Measurements from ENCODE around the gene EFNA3. TPM values are rescaled to one million over a fixed set of nuclear protein-coding genes. Genes with fewer than 3 reads are reported as not detected.
A peak's percentile ranks its signal among the peaks of the same experiment; 100 is the strongest.

Gene EFNA3
- total RNA-seq, 4 donors from 2014 or later = 3.4 to 7.9 (median 7.2) TPM

DNA sequence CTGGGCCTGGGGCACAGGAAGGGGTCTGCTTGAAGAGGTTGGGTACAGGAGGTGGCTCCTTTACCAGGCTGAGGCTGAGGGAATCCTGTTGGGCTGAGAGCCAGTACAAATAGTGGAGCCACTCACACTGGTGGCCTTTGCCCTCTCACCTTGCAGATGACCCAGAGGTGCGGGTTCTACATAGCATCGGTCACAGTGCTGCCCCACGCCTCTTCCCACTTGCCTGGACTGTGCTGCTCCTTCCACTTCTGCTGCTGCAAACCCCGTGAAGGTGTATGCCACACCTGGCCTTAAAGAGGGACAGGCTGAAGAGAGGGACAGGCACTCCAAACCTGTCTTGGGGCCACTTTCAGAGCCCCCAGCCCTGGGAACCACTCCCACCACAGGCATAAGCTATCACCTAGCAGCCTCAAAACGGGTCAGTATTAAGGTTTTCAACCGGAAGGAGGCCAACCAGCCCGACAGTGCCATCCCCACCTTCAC lies 55.2 kb downstream of the EFNA3 start:
- Histone ChIP-seq H3K9me3 (no peaks in the 10 kb centered on the region), H3K27ac (peak overlapping the region; percentile 96 to 100 (median 100)), H3K4me3 (no peak overlapping the region), H3K36me3 (peaks cover 0 to 23% (median 6%) of the 10 kb centered on the region in 4 donors), H3K27me3 (no peaks in the 10 kb centered on the region), H3K4me1 (peaks cover 10 to 86% (median 61%) of the 10 kb centered on the region in 4 donors)
- WGBS, 2 donors (ENCODE audit: low coverage in 1 of 2) = 63% methylated on average over 6 of the region's 7 CpGs; no CpG with 5 or more reads in 1 of the 2 donors
- intact Hi-C loops (cut with DNase I; ENCODE audit: low total_unique reads) = no loop called here
- TF ChIP-seq POLR2AphosphoS5 (IDR thresholded peaks at IDR 0.05) (no peak), EP300 (IDR thresholded peaks at IDR 0.05; ENCODE audit: low read depth) (no peak), POLR2A (IDR thresholded peaks at IDR 0.05) (no peak)
- TF ChIP-seq, protein P1, sequence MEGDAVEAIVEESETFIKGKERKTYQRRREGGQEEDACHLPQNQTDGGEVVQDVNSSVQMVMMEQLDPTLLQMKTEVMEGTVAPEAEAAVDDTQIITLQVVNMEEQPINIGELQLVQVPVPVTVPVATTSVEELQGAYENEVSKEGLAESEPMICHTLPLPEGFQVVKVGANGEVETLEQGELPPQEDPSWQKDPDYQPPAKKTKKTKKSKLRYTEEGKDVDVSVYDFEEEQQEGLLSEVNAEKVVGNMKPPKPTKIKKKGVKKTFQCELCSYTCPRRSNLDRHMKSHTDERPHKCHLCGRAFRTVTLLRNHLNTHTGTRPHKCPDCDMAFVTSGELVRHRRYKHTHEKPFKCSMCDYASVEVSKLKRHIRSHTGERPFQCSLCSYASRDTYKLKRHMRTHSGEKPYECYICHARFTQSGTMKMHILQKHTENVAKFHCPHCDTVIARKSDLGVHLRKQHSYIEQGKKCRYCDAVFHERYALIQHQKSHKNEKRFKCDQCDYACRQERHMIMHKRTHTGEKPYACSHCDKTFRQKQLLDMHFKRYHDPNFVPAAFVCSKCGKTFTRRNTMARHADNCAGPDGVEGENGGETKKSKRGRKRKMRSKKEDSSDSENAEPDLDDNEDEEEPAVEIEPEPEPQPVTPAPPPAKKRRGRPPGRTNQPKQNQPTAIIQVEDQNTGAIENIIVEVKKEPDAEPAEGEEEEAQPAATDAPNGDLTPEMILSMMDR (IDR thresholded peaks at IDR 0.05) = no peak
- in situ Hi-C loops (cut with MboI; ENCODE audit: low pct_ligation_motif_present in 1 of 4, low pct_unique_long_range_greater_than_20kb in 1 of 4, low sequenced_read_pairs in 3 of 4) = no loop called here
- DNase-seq = no peak

GRCh38 chr1:155134322-155134721 lies 55.7 kb downstream of the EFNA3 start:
- Histone ChIP-seq H3K4me3 (peak overlapping the region in 1 of 4 donors; percentile 60), H3K9me3 (no peaks in the 10 kb centered on the region), H3K27ac (peak overlapping the region; percentile 96 to 100 (median 100)), H3K4me1 (peaks cover 12 to 88% (median 63%) of the 10 kb centered on the region in 4 donors), H3K27me3 (no peaks in the 10 kb centered on the region), H3K36me3 (peaks cover 0 to 23% (median 6%) of the 10 kb centered on the region in 4 donors)
- in situ Hi-C loops (cut with MboI; ENCODE audit: low pct_ligation_motif_present in 1 of 4, low pct_unique_long_range_greater_than_20kb in 1 of 4, low sequenced_read_pairs in 3 of 4) = no loop called here
- TF ChIP-seq EP300 (IDR thresholded peaks at IDR 0.05; ENCODE audit: low read depth) = no peak
- no peak for TF ChIP-seq POLR2A (IDR thresholded peaks at IDR 0.05)
- TF ChIP-seq POLR2AphosphoS5 (IDR thresholded peaks at IDR 0.05) = no peak
- TF ChIP-seq, protein P1 (IDR thresholded peaks at IDR 0.05) = no peak
- intact Hi-C loops (cut with DNase I; ENCODE audit: low total_unique reads) = no loop called here
- WGBS, 2 donors (ENCODE audit: low coverage in 1 of 2) = 45% methylated on average over 1 of the region's 1 CpG; no CpG with 5 or more reads in 1 of the 2 donors
- no peak for DNase-seq

DNA sequence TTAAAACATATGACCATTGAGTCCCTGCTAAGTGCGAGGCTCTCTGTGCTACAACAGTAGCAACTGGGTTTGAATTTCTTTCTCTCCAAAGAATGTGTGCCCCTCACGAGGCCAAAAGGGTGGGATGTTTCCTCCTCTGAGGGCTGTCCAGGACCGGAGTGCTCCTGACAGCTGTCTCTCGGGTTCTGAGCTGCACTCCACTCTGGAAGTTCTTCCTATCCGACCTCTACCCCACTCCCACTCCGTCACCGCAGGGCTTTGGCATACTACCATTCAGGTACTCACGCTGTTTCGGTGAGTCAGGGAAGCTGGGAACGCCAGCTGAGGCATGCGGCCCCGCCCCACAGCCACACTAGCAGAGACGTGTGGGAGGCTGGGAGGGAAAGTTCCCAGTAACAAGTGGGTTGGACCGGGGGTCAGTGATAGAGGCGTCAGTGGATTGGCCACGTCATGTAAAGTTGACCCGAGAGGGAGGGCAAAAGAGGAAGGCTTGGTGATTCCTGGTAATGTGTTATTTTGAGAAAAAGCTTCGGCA lies 56.3 kb downstream of the EFNA3 start:
- Histone ChIP-seq H3K27ac (peak overlapping the region; percentile 96 to 100 (median 100)), H3K27me3 (no peaks in the 10 kb centered on the region), H3K4me1 (peaks cover 12 to 87% (median 61%) of the 10 kb centered on the region in 4 donors), H3K4me3 (peak overlapping the region; percentile 50 to 67 (median 63)), H3K9me3 (no peaks in the 10 kb centered on the region), H3K36me3 (peaks cover 0 to 23% (median 6%) of the 10 kb centered on the region in 4 donors)
- 10 to 15% methylated on average over 5 to 18 of the region's 18 CpGs for WGBS, 2 donors (ENCODE audit: low coverage in 1 of 2)
- intact Hi-C loops (cut with DNase I; ENCODE audit: low total_unique reads) = no loop called here
- DNase-seq = peak; percentile 95
- TF ChIP-seq POLR2AphosphoS5 (IDR thresholded peaks at IDR 0.05) (peak; percentile 81 to 84 (median 81)), EP300 (IDR thresholded peaks at IDR 0.05; ENCODE audit: low read depth) (peak; percentile 66), POLR2A (IDR thresholded peaks at IDR 0.05) (no peak)
- in situ Hi-C loops (cut with MboI; ENCODE audit: low pct_ligation_motif_present in 1 of 4, low pct_unique_long_range_greater_than_20kb in 1 of 4, low sequenced_read_pairs in 3 of 4) = no loop called here

GRCh38 chr1:155135415-155136028 lies 56.9 kb downstream of the EFNA3 start, which contains the start of gene SLC50A1:
Gene SLC50A1 (plus strand): TSS chr1:155135852. CDS start chr1:155135912, 60 bp downstream.
- Histone ChIP-seq H3K4me3 (peak within 1 kb of the TSS; percentile 50 to 67 (median 63)), H3K27me3 (no peaks in the 10 kb centered on the region), H3K36me3 (peaks cover 0 to 23% (median 6%) of the 10 kb centered on the region in 4 donors), H3K4me1 (peaks cover 12 to 83% (median 56%) of the 10 kb centered on the region in 4 donors), H3K9me3 (no peaks in the 10 kb centered on the region), H3K27ac (peak within 1 kb of the TSS; percentile 96 to 100 (median 100))
- WGBS, 2 donors (ENCODE audit: low coverage in 1 of 2) = 0% methylated on average over 3 to 47 of the region's 52 CpGs
- in situ Hi-C loops (cut with MboI; ENCODE audit: low pct_ligation_motif_present in 1 of 4, low pct_unique_long_range_greater_than_20kb in 1 of 4, low sequenced_read_pairs in 3 of 4) = no loop called here
- peak; percentile 97 for TF ChIP-seq POLR2A (IDR thresholded peaks at IDR 0.05)
- TF ChIP-seq POLR2AphosphoS5 (IDR thresholded peaks at IDR 0.05) = peak; percentile 96 to 98 (median 97)
- no peak for TF ChIP-seq EP300 (IDR thresholded peaks at IDR 0.05; ENCODE audit: low read depth)
- TF ChIP-seq, protein P1 (IDR thresholded peaks at IDR 0.05) = peak; percentile 35 to 84 (median 47)
- intact Hi-C loops (cut with DNase I; ENCODE audit: low total_unique reads) = no loop called here
- peak; percentile 96 for DNase-seq
